Gastroesophageal sphincter (tissue), 4 donors: ENCODE measurements around the gene HAUS7. TPM values are rescaled to one million over a fixed set of nuclear protein-coding genes. Genes with fewer than 3 reads are reported as not detected.

Experiments
- ATAC-seq: fragments of 150-250 bp; one replicate; pipeline ENCODE4 v1.9.1; 2016; ENCODE audit warnings: mild to moderate bottlenecking, moderate library complexity
- H3K27ac ChIP-seq, 4 donors: fragments of 200-600 bp; sonication (generic) in 3 of 4; 1 replicate in 3 of 4; 2 replicates in 1 of 4; pipeline ENCODE4 v1.5.1; 2016 to 2019
- H3K27me3 ChIP-seq: fragments of 200-600 bp; sonication (generic); one replicate; pipeline ENCODE4 v1.5.1; 2019
- H3K36me3 ChIP-seq, 2 donors: fragments of 200-600 bp; sonication (generic); one replicate each; pipeline ENCODE4 v1.5.1; 2019; ENCODE audit warnings: control low read depth in 1 of 2
- H3K4me1 ChIP-seq, 3 donors: fragments of 200-600 bp; sonication (generic); 1 replicate in 2 of 3; 2 replicates in 1 of 3; pipeline ENCODE4 v1.5.1; 2016 to 2019; ENCODE audit warnings: control low read depth in 2 of 3
- H3K4me3 ChIP-seq, 2 donors: fragments of 200-600 bp; sonication (generic); one replicate each; pipeline ENCODE4 v1.5.1; 2019; ENCODE audit warnings: mild to moderate bottlenecking in 1 of 2, moderate library complexity in 1 of 2
- H3K9me3 ChIP-seq, 3 donors: fragments of 200-600 bp; sonication (generic); one replicate each; pipeline ENCODE4 v1.5.1; 2017 to 2019; ENCODE audit warnings: control low read depth in 2 of 3
- EP300 ChIP-seq: sonication (generic); formaldehyde crosslinking; IDR thresholded peaks from one replicate; pipeline ENCODE4 v1.6.1; 2017; ENCODE audit warnings: antibody characterized with exemption, mild to moderate bottlenecking
- POLR2A ChIP-seq, 2 donors: fragments of 450-650 bp; IDR thresholded peaks; one replicate each; pipeline ENCODE4 v1.6.1; 2017; ENCODE audit warnings: antibody characterized with exemption in 2 of 2, mild to moderate bottlenecking in 2 of 2, moderate library complexity in 1 of 2
- POLR2AphosphoS5 ChIP-seq: sonication (generic); formaldehyde crosslinking; IDR thresholded peaks from one replicate; pipeline ENCODE4 v1.6.1; 2017; ENCODE audit warnings: antibody characterized with exemption
- WGBS, 2 donors: methylation state at CpG; one replicate each; pipeline ENCODE4 v1.1.5; 2018; ENCODE audit warnings: low coverage in 1 of 2; 5-methylcytosine and 5-hydroxymethylcytosine counted together
- total RNA-seq, 4 donors: library from RNA; depleted of rRNA; stranded (reverse); fragments of >200 nt; gene quantifications; one replicate each; pipeline ENCODE4 v1.1.0, GENCODE V29; 2016
- TF ChIP-seq, protein P1 (sequence below), 4 experiments: fragments of 200-600 bp in 2 of 4; fragments of 450-650 bp in 2 of 4; sonication (generic) in 1 of 4; IDR thresholded peaks; one replicate each; pipeline ENCODE4 v1.5.1; 2017 to 2019; ENCODE audit warnings: antibody characterized with exemption in 4 of 4, mild to moderate bottlenecking in 2 of 4, moderate library complexity in 2 of 4

Gene HAUS7
- total RNA-seq, 4 donors from 2014 or later: 20.2 to 34.0 (median 28.3) TPM

- H3K27ac ChIP-seq: no peak overlapping the region
- no peak for TF ChIP-seq EP300
- TF ChIP-seq POLR2AphosphoS5: no peak
- no peak for TF ChIP-seq POLR2A (IDR thresholded peaks at IDR 0.05)
- TF ChIP-seq, protein P1, sequence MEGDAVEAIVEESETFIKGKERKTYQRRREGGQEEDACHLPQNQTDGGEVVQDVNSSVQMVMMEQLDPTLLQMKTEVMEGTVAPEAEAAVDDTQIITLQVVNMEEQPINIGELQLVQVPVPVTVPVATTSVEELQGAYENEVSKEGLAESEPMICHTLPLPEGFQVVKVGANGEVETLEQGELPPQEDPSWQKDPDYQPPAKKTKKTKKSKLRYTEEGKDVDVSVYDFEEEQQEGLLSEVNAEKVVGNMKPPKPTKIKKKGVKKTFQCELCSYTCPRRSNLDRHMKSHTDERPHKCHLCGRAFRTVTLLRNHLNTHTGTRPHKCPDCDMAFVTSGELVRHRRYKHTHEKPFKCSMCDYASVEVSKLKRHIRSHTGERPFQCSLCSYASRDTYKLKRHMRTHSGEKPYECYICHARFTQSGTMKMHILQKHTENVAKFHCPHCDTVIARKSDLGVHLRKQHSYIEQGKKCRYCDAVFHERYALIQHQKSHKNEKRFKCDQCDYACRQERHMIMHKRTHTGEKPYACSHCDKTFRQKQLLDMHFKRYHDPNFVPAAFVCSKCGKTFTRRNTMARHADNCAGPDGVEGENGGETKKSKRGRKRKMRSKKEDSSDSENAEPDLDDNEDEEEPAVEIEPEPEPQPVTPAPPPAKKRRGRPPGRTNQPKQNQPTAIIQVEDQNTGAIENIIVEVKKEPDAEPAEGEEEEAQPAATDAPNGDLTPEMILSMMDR (IDR thresholded peaks at IDR 0.05): no peak
- H3K36me3 ChIP-seq: peaks cover 0 to 13% of the 10 kb centered on the region in 2 donors
- H3K9me3 ChIP-seq: no peaks in the 10 kb centered on the region
- H3K27me3 ChIP-seq: no peaks in the 10 kb centered on the region
- no peak overlapping the region for H3K4me3 ChIP-seq
- 90% methylated on average over 2 of the region's 12 CpGs; no CpG with 5 or more reads in 1 of the 2 donors for WGBS, 2 donors
- ATAC-seq: no peak
- H3K4me1 ChIP-seq: peaks cover 0 to 28% (median 2%) of the 10 kb centered on the region in 3 donors
These were observed 2.3 kb downstream of the HAUS7 start for GRCh38 chrX:153468008-153468580.

GRCh38 chrX:153465691-153466380 lies 4.5 kb downstream of the HAUS7 start:
- 90% methylated on average over 2 of the region's 19 CpGs; no CpG with 5 or more reads in 1 of the 2 donors for WGBS, 2 donors
- H3K9me3 ChIP-seq: no peaks in the 10 kb centered on the region
- H3K4me1 ChIP-seq: peaks cover 0 to 22% (median 2%) of the 10 kb centered on the region in 3 donors
- H3K36me3 ChIP-seq: peaks cover 0 to 32% of the 10 kb centered on the region in 2 donors
- no peak overlapping the region for H3K4me3 ChIP-seq
- H3K27ac ChIP-seq: no peak overlapping the region
- TF ChIP-seq POLR2AphosphoS5 (no peak), EP300 (no peak), POLR2A (IDR thresholded peaks at IDR 0.05) (no peak)
- TF ChIP-seq, protein P1 (IDR thresholded peaks at IDR 0.05): no peak
- ATAC-seq: no peak
- H3K27me3 ChIP-seq: no peaks in the 10 kb centered on the region

GRCh38 chrX:153464116-153464515 lies 6.3 kb downstream of the HAUS7 start:
- no peak for ATAC-seq
- Histone ChIP-seq H3K4me1 (peaks cover 0 to 13% (median 0%) of the 10 kb centered on the region in 3 donors), H3K9me3 (no peaks in the 10 kb centered on the region), H3K4me3 (no peak overlapping the region), H3K27me3 (no peaks in the 10 kb centered on the region), H3K27ac (no peak overlapping the region), H3K36me3 (peaks cover 0 to 32% of the 10 kb centered on the region in 2 donors)
- no peak for TF ChIP-seq EP300
- no peak for TF ChIP-seq POLR2A (IDR thresholded peaks at IDR 0.05)
- TF ChIP-seq, protein P1 (IDR thresholded peaks at IDR 0.05): no peak
- no peak for TF ChIP-seq POLR2AphosphoS5
- WGBS, 2 donors: 70% methylated on average over 2 of the region's 5 CpGs; no CpG with 5 or more reads in 1 of the 2 donors

GRCh38 chrX:153463556-153463955 lies 6.8 kb downstream of the HAUS7 start:
- no peak overlapping the region for H3K27ac ChIP-seq
- no peaks in the 10 kb centered on the region for H3K9me3 ChIP-seq
- no peak for ATAC-seq
- H3K4me3 ChIP-seq: no peak overlapping the region
- 63% methylated on average over 4 of the region's 12 CpGs; no CpG with 5 or more reads in 1 of the 2 donors for WGBS, 2 donors
- H3K27me3 ChIP-seq: no peaks in the 10 kb centered on the region
- no peak for TF ChIP-seq POLR2A (IDR thresholded peaks at IDR 0.05)
- no peak for TF ChIP-seq EP300
- no peak for TF ChIP-seq POLR2AphosphoS5
- peaks cover 0 to 32% of the 10 kb centered on the region in 2 donors for H3K36me3 ChIP-seq
- peaks cover 0 to 8% (median 0%) of the 10 kb centered on the region in 3 donors for H3K4me1 ChIP-seq

GRCh38 chrX:153463031-153463430 lies 7.3 kb downstream of the HAUS7 start:
- no peak for ATAC-seq
- TF ChIP-seq, protein P1 (IDR thresholded peaks at IDR 0.05): no peak
- TF ChIP-seq POLR2AphosphoS5 (no peak), POLR2A (IDR thresholded peaks at IDR 0.05) (no peak), EP300 (no peak)
- 100% methylated on average over 1 of the region's 6 CpGs; no CpG with 5 or more reads in 1 of the 2 donors for WGBS, 2 donors
- no peaks in the 10 kb centered on the region for H3K9me3 ChIP-seq
- peaks cover 0 to 30% of the 10 kb centered on the region in 2 donors for H3K36me3 ChIP-seq
- H3K27me3 ChIP-seq: no peaks in the 10 kb centered on the region
- H3K4me3 ChIP-seq: no peak overlapping the region
- peaks cover 0 to 6% (median 0%) of the 10 kb centered on the region in 3 donors for H3K4me1 ChIP-seq
- H3K27ac ChIP-seq: no peak overlapping the region
